ENCODE data around the gene ADAD2.
"Not testable (repeated sequence)": the region's sequence is repeated elsewhere in the genome, so short reads cannot be mapped to it uniquely, and the experiment has no call there.

The ADAD2 gene

DNA sequence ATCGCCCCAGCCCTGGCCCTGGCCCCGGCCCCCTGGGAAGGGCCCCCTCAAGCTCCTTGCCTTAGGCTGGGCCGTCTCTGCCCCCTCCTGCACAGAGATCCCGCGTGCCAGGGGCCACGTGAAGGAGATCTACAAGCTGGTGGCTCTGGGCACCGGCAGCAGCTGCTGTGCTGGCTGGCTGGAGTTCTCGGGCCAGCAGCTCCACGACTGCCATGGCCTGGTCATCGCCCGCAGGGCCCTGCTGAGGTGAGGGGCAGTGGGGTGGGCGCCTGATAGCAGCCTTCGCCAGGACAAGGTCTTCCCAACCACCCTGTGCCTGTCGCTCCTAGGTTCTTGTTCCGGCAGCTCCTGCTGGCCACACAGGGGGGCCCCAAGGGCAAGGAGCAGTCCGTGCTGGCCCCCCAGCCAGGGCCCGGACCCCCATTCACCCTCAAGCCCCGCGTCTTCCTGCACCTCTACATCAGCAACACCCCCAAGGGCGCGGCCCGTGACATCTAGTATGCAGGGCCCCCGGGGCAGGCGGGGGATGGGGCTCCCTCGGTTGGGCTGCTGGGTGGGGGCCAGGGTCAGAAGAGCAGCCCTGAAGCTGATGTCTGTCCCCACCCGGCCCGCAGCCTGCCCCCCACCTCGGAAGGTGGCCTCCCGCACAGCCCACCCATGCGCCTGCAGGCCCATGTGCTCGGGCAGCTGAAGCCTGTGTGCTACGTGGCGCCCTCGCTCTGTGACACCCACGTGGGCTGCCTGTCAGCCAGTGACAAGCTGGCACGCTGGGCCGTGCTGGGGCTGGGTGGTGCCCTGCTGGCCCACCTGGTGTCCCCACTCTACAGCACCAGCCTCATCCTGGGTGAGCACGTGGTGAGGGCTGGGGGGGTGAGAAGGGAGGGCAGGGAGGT is 4.5 kb downstream of the ADAD2 start:
- no peak for DNase-seq (ENCODE audit: low spot score)

GRCh38 chr16:84196101-84196500 is 5.1 kb downstream of the ADAD2 start:
- DNase-seq (ENCODE audit: low spot score): no peak

DNA sequence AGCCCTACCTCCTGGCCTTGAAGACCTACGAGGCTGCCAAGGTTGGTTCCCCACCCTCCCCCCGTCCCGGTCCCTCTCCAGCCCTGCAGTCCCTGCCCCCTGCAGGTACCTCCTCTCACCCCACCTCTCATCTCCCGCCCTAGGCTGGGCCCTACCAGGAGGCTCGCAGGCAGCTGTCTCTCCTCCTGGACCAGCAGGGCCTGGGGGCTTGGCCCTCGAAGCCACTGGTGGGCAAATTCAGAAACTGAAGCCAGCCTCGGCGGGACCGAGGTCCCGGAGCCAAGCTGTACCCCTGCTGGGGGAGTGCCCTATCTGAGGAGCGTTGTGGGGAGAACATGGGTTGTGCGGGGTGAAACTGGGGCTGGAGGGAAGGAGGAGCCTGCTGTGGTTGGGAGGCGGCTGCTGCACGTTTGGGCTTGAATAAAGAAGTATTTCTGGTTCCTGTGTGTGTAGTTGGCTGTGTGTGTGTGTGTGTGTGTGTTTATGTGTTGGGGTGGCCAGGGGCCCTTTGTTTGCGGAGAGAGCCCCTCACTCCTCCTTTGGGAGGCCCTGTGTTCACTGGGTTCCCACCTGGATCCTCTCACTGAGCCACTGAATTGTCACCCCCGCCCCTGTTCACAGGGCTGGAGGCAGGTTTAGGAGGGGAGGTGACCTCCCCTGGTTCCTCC is 5.9 kb downstream of the ADAD2 start:
- DNase-seq (ENCODE audit: low spot score): no peak

DNA sequence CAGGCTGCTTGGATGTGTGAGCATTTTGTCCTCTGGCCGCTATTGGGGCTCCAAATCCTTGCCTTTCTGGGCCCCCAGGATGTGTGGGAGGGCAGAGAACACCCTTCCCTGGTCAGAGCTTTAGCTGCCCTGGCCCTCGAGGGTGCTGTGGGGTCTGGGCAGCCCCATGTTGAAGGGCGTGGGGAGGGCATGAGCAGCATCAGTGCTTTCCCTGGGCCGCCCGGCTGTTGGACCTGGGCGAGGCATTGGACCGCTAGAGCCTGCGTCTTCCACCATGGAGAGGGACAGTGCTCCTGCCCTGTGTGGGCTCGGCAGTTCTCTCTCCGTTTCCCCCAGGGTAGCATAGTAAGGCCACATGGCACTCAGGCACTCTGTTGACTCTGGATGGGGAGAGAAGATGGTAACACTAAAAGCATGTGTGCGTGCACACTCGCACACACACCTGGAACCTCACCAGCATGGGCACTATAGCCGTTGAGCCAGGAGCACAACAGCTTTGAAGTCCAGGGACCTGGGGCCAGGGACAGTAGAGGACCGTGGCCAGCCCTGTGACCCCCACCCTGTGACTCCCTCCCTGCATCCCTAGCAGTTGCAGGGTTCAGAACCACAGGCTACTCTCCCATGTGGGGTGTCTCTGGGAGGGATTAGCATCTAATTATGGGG is 6.6 kb downstream of the ADAD2 start:
- no peak for DNase-seq (ENCODE audit: low spot score)

DNA sequence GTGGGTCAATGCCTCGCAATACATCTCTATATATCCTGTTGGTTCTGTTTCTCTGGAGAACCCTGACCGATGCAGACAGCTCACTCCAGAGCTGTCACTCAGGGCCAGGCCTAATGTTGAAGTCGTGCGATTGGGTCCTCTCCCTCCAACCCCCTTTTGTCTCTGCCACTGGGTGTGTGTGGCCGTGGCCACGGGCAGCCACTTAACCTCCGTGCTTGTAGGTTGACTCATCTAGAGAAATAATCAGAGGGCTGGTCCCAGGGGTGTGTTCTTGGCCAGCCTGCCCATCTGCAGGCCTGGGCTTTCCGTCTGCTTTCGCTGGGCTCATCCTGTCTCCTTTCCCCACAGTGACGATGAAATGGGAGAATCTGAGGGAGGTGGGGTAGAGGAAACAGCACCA is 7.4 kb downstream of the ADAD2 start:
- DNase-seq (ENCODE audit: low spot score): no peak

DNA sequence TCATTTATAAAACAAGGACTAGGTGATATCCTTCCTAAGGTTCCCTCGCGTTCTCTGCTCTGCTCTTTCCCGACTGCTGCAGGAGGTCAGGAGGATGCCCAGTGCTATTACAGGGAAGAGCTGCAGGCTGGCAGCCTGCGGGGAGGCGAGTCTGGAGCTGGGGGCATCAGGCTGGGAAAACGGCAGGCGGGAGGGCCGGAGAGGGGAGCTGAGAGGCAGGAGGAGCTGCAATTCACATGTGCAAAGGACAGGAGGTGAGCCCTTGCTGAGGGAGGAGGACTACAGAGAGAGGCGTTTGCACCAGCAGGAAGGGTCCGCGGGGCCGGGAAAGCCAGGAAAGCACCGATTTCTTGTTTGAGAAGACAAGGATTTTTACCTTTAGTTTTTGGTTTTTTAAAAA is 8.1 kb downstream of the ADAD2 start:
- no peak for DNase-seq (ENCODE audit: low spot score)

GRCh38 chr16:84199861-84200260 is 8.9 kb downstream of the ADAD2 start:
- DNase-seq (ENCODE audit: low spot score): no peak

DNA sequence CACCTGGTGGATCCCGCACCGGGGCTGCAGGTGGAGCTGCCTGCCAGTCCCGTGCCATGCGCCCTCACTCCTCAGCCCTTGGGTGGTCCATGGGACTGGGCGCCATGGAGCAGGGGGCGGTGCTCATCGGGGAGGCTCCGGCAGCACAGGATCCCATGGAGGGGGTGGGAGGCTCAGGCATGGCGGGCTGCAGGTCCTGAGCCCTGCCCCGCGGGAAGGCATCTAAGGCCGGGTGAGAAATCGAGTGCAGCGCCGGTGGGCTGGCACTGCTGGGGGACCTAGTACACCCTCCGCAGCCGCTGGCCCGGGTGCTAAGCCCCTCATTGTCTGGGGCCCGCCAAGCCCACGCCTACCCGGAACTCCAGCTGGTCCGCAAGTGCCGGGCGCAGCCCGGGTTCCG is 13.6 kb downstream of the ADAD2 start:
- DNase-seq (ENCODE audit: low spot score): not testable (repeated sequence)

- DNase-seq (ENCODE audit: low spot score): not testable (repeated sequence)
Observed at GRCh38 chr16:84205123-84205522, 14.2 kb downstream of the ADAD2 start.

DNA sequence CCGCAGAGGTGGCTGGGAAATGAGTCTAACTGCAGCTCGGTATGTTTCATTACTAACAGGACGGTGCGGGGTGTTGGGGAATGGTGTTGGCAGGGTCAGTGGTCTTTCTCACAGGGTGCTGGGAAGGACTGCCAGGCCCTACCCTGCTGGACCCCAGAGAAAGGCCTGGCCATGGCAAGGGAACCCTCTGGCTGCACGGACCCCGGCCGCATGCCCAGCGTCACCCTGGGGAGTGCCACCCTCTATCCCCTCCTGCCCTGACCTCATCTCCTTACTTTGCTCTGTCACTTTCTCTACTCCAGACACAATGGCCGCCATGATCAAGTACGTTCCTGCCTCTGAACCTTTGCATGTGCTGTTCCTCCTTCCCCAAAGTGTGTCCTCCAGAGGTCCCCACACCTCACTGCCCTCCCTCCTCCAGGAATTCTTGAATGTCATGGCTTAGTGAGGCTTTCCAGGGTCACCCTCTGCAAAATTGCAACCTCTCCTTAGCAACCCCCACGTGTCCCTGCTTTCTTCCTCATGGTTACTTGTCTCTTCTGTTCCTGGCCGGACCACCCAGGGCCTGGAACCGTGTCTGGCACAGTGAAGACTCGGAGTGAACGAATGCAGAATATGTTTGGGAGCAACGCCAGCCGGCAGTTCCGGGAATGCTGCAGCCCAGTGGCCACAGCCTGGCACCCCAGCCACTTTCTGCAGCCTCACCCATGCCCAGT is 15.2 kb downstream of the ADAD2 start:
- DNase-seq (ENCODE audit: low spot score): no peak

GRCh38 chr16:84207251-84207650 is 16.3 kb downstream of the ADAD2 start:
- DNase-seq (ENCODE audit: low spot score): no peak

DNA sequence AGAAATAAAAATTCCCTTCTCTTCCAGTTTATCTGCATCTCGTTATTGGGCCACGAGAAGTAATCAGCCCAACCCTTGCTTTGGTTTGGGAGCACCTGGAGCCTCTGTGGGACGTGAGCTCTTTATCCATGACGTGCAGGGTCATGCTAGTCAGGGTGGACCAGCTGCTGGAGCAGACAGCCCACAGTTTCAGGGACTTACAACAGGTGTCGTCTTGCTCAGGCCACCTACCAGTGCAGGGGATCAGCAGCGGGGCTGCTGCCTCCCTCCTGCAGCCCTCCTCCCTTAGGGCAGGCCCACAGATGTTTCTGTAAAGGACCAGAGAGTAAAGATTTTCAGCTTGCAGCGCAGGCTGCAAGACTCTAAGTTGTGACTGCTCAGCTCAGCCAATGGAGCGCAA is 16.9 kb downstream of the ADAD2 start:
- DNase-seq (ENCODE audit: low spot score): no peak

GRCh38 chr16:84209989-84210388 is 19.0 kb downstream of the ADAD2 start:
- no peak for DNase-seq (ENCODE audit: low spot score)

DNA sequence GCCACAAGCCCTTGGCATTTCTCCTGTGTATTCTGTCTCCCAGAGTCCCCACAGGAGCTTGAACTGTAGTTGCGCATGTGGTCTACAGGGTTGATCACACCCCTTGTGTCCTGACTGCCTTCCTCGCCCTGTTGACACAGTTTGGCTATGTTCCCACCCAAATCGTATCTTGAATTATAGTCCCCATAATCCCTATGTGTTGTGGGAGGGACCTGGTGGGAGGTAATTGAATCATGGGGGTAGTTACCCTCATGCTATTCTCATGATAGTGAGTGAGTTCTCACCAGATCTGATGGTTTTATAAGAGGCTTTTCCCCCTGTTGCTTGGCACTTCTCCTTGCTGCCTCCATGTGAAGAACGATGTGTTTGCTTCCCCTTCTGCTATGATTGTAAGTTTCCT is 21.2 kb downstream of the ADAD2 start:
- no peak for DNase-seq (ENCODE audit: low spot score)

- no peak for DNase-seq (ENCODE audit: low spot score)
Observed at GRCh38 chr16:84212631-84213030, 21.7 kb downstream of the ADAD2 start.

- no peak for DNase-seq (ENCODE audit: low spot score)
Observed at GRCh38 chr16:84214451-84215066, 23.6 kb downstream of the ADAD2 start.

GRCh38 chr16:84215531-84215930 is 24.6 kb downstream of the ADAD2 start:
- DNase-seq (ENCODE audit: low spot score): no peak

GRCh38 chr16:84216144-84216543 is 25.2 kb downstream of the ADAD2 start:
- DNase-seq (ENCODE audit: low spot score): not testable (repeated sequence)

GRCh38 chr16:84218176-84218823 is 27.3 kb downstream of the ADAD2 start:
- DNase-seq (ENCODE audit: low spot score): no peak

DNA sequence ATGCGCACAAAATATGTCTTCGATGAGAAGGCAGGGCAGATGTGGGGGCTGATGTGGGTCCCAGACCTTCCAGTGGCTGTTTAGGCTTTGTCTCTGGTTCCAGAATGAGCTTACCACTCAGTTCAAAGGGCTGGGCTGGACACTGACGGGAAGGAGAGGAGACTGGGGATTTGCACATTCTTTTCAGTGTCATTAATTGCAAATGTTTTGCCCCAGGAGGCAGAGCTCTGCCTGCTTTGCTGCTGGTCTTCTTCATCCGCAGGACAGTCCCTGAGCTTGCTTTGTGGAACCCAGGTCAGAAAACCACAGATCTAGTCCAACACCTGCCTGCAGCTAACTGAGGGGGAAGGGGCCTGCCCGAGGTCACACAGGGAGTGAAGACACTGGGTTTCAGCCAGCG is 28.0 kb downstream of the ADAD2 start:
- no peak for DNase-seq (ENCODE audit: low spot score)

GRCh38 chr16:84220851-84221250 is 29.9 kb downstream of the ADAD2 start:
- DNase-seq (ENCODE audit: low spot score): no peak

Measured in activated CD4-positive, alpha-beta T cell treated with anti-CD3 and anti-CD28 coated beads, Interleukin-2, Interleukin-4, amounts not matched to agents 100 ng/mL and 50 ng/mL, durations not matched to agents 16 hours and 8 hours (primary cell).